ENCODE measurements around the gene CYGB.

- peak in 2 of 3 experiments; percentile 3 to 28; a peak in 1 of 6 replicates for TF ChIP-seq CTCF (IDR thresholded peaks at IDR 0.05 in 2 of 3, conservative IDR thresholded peaks at IDR 0.05 in 1 of 3; ENCODE audit: control insufficient read depth in 2 of 3, extremely low read depth in 1 of 3, insufficient read depth in 1 of 3, low read depth in 3 of 3, low read length in 3 of 3)
- TF ChIP-seq SIN3A (IDR thresholded peaks at IDR 0.05; ENCODE audit: low read depth, low read length), result no peak
- no peak for TF ChIP-seq RELA (IDR thresholded peaks at IDR 0.05; ENCODE audit: borderline replicate concordance, partially characterized antibody)
- TF ChIP-seq POLR2A (IDR thresholded peaks at IDR 0.05; ENCODE audit: low read depth, low read length), result no peak
- no peak for TF ChIP-seq IRF3 (IDR thresholded peaks at IDR 0.05)
- TF ChIP-seq PBX3 (IDR thresholded peaks at IDR 0.05; ENCODE audit: insufficient replicate concordance, low read depth, low read length), result no peak
- no peak for TF ChIP-seq SREBF2 (IDR thresholded peaks at IDR 0.05; ENCODE audit: low read length)
- TF ChIP-seq NFXL1 (IDR thresholded peaks at IDR 0.05; ENCODE audit: borderline replicate concordance), result no peak
- TF ChIP-seq ZSCAN29 (IDR thresholded peaks at IDR 0.05), result no peak
Measured at GRCh38 chr17:76528528-76529223, 8.8 kb downstream of the CYGB start.
